ENCODE measurements around the gene TTC33.
A peak's percentile ranks its signal among the peaks of the same experiment; 100 is the strongest.

TTC33 gene

GRCh38 chr5:40505031-40505430 lies 250.7 kb downstream of the TTC33 start:
- no peak for DNase-seq

- DNase-seq: no peak
These were observed 252.3 kb downstream of the TTC33 start for GRCh38 chr5:40503439-40503838.

- no peak for DNase-seq
These were observed 253.0 kb downstream of the TTC33 start for GRCh38 chr5:40502736-40503135.

GRCh38 chr5:40501711-40502444 lies 253.9 kb downstream of the TTC33 start:
- no peak for DNase-seq

GRCh38 chr5:40499518-40500273 lies 256.1 kb downstream of the TTC33 start:
- DNase-seq: no peak

- DNase-seq: no peak
These were observed 256.8 kb downstream of the TTC33 start for GRCh38 chr5:40499007-40499406.

GRCh38 chr5:40497573-40497972 lies 258.2 kb downstream of the TTC33 start:
- peak; percentile 15 for DNase-seq

GRCh38 chr5:40495237-40495635 lies 260.5 kb downstream of the TTC33 start:
- DNase-seq: no peak

GRCh38 chr5:40494631-40495236 lies 261.0 kb downstream of the TTC33 start:
- DNase-seq: no peak

- DNase-seq: no peak
These were observed 263.7 kb downstream of the TTC33 start for GRCh38 chr5:40492056-40492455.

GRCh38 chr5:40491644-40492043 lies 264.1 kb downstream of the TTC33 start:
- no peak for DNase-seq

- DNase-seq: no peak
These were observed 265.2 kb downstream of the TTC33 start for GRCh38 chr5:40490464-40491111.

GRCh38 chr5:40489421-40489820 lies 266.3 kb downstream of the TTC33 start:
- no peak for DNase-seq

- DNase-seq: no peak
These were observed 269.1 kb downstream of the TTC33 start for GRCh38 chr5:40486437-40487275.

- DNase-seq: no peak
These were observed 270.5 kb downstream of the TTC33 start for GRCh38 chr5:40485021-40485998.

GRCh38 chr5:40484495-40484894 lies 271.3 kb downstream of the TTC33 start:
- DNase-seq: no peak

- peak; percentile 66 for DNase-seq
These were observed 272.4 kb downstream of the TTC33 start for GRCh38 chr5:40483316-40483715.

- no peak for DNase-seq
These were observed 274.5 kb downstream of the TTC33 start for GRCh38 chr5:40481241-40481640.

GRCh38 chr5:40480392-40480791 lies 275.4 kb downstream of the TTC33 start:
- no peak for DNase-seq

GRCh38 chr5:40479939-40480338 lies 275.8 kb downstream of the TTC33 start:
- no peak for DNase-seq

GRCh38 chr5:40478766-40479165 lies 277.0 kb downstream of the TTC33 start:
- no peak for DNase-seq

Data from fibroblast of skin of scalp (primary cell).